Nephron (organoid): ENCODE measurements around the gene METTL4.

Experiments used
- H3K27ac Mint-ChIP-seq, 3 experiments: 2 replicates each; pipeline ENCODE4 v1.8.0; 2020; ENCODE audit warnings: mixed read lengths in 3 of 3, mild to moderate bottlenecking in 2 of 3, moderate library complexity in 1 of 3
- H3K27me3 Mint-ChIP-seq: 2 replicates; pipeline ENCODE4 v1.8.0; 2021; ENCODE audit warnings: low read depth, mild to moderate bottlenecking, moderate library complexity, mixed read lengths
- H3K36me3 Mint-ChIP-seq: 2 replicates; pipeline ENCODE4 v1.8.0; 2020; ENCODE audit warnings: low read depth, mixed read lengths
- H3K4me1 Mint-ChIP-seq: 2 replicates; pipeline ENCODE4 v1.8.0; 2020; ENCODE audit warnings: mixed read lengths
- H3K4me3 Mint-ChIP-seq, 3 experiments: 2 replicates each; pipeline ENCODE4 v1.8.0; 2020; ENCODE audit warnings: mild to moderate bottlenecking in 3 of 3, mixed read lengths in 3 of 3, moderate library complexity in 2 of 3
- H3K9me3 Mint-ChIP-seq: 2 replicates; pipeline ENCODE4 v1.8.0; 2020; ENCODE audit warnings: mixed read lengths
- TF ChIP-seq, protein P1 (sequence below), 3 experiments: fragments of 200-600 bp; sonication (generic); IDR thresholded peaks; one replicate each; pipeline ENCODE4 v1.5.0; 2021; ENCODE audit warnings: antibody characterized with exemption in 3 of 3; ENCODE audit not compliant: unreplicated experiment in 3 of 3

The METTL4 gene

GRCh38 chr18:2504642-2505041 lies 66.7 kb downstream of the METTL4 start:
- TF ChIP-seq, protein P1, sequence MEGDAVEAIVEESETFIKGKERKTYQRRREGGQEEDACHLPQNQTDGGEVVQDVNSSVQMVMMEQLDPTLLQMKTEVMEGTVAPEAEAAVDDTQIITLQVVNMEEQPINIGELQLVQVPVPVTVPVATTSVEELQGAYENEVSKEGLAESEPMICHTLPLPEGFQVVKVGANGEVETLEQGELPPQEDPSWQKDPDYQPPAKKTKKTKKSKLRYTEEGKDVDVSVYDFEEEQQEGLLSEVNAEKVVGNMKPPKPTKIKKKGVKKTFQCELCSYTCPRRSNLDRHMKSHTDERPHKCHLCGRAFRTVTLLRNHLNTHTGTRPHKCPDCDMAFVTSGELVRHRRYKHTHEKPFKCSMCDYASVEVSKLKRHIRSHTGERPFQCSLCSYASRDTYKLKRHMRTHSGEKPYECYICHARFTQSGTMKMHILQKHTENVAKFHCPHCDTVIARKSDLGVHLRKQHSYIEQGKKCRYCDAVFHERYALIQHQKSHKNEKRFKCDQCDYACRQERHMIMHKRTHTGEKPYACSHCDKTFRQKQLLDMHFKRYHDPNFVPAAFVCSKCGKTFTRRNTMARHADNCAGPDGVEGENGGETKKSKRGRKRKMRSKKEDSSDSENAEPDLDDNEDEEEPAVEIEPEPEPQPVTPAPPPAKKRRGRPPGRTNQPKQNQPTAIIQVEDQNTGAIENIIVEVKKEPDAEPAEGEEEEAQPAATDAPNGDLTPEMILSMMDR (IDR thresholded peaks at IDR 0.05; ENCODE audit: unreplicated experiment in 3 of 3): no peak
- H3K27ac Mint-ChIP-seq: no peak overlapping the region

DNA sequence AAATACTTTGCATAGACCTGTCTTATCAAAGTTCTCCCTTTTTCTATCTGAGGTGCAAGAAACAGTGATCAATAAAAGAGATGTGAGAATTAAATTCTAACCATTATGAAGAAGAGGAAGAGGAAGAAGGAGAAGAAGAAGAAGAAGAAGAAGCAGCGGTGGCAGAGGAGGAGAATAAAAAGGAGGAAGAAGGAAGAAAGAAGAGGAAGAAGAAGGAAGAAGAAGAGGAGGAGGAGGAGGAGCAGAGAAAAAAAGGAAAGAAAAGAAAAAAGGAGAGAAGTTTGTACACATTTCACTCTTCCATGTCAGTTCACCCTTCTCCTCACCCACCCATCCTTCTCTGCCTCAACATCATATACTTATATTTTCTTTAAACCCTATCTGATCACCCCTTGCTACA lies 68.4 kb downstream of the METTL4 start:
- no peak overlapping the region for H3K27ac Mint-ChIP-seq
- no peaks in the 10 kb centered on the region for H3K36me3 Mint-ChIP-seq
- no peaks in the 10 kb centered on the region for H3K9me3 Mint-ChIP-seq
- no peak overlapping the region for H3K4me3 Mint-ChIP-seq
- TF ChIP-seq, protein P1 (IDR thresholded peaks at IDR 0.05; ENCODE audit: unreplicated experiment in 3 of 3): no peak
- no peaks in the 10 kb centered on the region for H3K27me3 Mint-ChIP-seq
- no peaks in the 10 kb centered on the region for H3K4me1 Mint-ChIP-seq

More at GRCh38 chr18:2504642-2505041, 66.7 kb downstream of the METTL4 start:
- Mint-ChIP-seq H3K27me3 (no peaks in the 10 kb centered on the region), H3K4me3 (no peak overlapping the region), H3K9me3 (no peaks in the 10 kb centered on the region), H3K36me3 (no peaks in the 10 kb centered on the region), H3K4me1 (peaks cover 5% of the 10 kb centered on the region)

DNA sequence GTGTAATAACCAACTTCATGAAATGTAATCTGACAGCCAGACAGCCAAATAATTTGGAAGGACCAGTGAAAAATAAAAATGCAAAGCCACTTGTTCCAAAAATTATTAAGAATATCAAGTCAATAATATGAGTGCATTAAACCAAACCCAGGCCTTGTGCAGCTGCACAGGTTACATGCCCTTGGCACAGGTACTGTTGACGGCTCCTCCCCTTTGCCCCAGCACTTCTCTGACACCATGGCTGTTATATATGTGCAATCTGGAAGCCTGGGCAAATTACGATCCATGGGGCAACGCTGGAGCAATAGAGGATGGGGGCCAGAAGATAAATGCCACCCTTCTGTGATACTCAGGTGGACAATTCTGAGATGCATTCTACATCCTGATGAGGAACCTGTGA lies 68.9 kb downstream of the METTL4 start:
- no peak overlapping the region for H3K27ac Mint-ChIP-seq
- H3K4me3 Mint-ChIP-seq: no peak overlapping the region
- TF ChIP-seq, protein P1 (IDR thresholded peaks at IDR 0.05; ENCODE audit: unreplicated experiment in 3 of 3): no peak

DNA sequence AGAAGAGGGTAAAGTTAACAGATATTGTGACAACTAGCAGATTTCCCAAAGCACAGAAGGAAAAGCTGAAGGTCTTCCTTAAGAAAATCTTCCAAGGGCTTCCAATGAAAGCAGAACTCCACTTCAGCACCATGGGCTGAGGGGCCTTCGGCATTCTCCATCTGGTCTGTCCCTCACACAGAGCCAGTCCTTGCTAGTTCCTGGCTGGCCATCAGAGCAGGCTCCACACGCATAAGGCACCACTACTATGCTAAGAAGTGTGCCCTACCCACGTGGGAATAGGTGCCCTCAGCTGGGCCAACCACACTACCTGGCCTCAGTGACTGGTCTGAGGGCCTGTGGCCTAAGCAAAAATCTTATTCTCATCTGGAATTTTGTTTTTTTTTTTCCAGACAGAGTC lies 73.5 kb downstream of the METTL4 start:
- H3K4me1 Mint-ChIP-seq: no peaks in the 10 kb centered on the region
- TF ChIP-seq, protein P1 (IDR thresholded peaks at IDR 0.05; ENCODE audit: unreplicated experiment in 3 of 3): no peak
- no peaks in the 10 kb centered on the region for H3K36me3 Mint-ChIP-seq
- H3K27me3 Mint-ChIP-seq: no peaks in the 10 kb centered on the region
- H3K27ac Mint-ChIP-seq: no peak overlapping the region
- no peaks in the 10 kb centered on the region for H3K9me3 Mint-ChIP-seq
- H3K4me3 Mint-ChIP-seq: no peak overlapping the region

More for the DNA sequence above, 68.9 kb downstream of the METTL4 start:
- H3K4me1 Mint-ChIP-seq: no peaks in the 10 kb centered on the region
- no peaks in the 10 kb centered on the region for H3K36me3 Mint-ChIP-seq
- H3K27me3 Mint-ChIP-seq: no peaks in the 10 kb centered on the region
- no peaks in the 10 kb centered on the region for H3K9me3 Mint-ChIP-seq

DNA sequence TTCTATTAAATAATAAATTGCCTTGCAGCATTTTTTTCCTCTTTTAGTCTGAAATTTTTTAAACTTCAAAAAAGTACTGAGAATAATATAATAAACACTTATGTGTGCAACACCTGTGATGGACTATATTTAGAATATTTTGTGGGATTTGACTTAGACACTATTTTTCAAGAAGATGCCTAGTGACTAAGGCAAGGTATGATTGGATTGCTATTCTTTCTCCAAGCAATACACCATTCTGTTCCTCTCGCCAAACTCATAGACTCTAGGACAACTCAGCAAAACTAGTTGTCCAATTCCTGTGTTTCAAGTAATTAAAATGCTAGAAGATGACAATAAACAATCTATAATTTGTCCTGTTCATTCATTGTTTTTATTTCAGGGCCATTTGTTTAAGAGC lies 75.9 kb downstream of the METTL4 start:
- Mint-ChIP-seq H3K36me3 (no peaks in the 10 kb centered on the region), H3K27ac (no peak overlapping the region), H3K4me1 (no peaks in the 10 kb centered on the region)

GRCh38 chr18:2494921-2495320 lies 76.4 kb downstream of the METTL4 start:
- Mint-ChIP-seq H3K27me3 (no peaks in the 10 kb centered on the region), H3K9me3 (no peaks in the 10 kb centered on the region), H3K4me1 (no peaks in the 10 kb centered on the region), H3K36me3 (no peaks in the 10 kb centered on the region), H3K27ac (no peak overlapping the region), H3K4me3 (no peak overlapping the region)
- TF ChIP-seq, protein P1 (IDR thresholded peaks at IDR 0.05; ENCODE audit: unreplicated experiment in 3 of 3): no peak

More for the DNA sequence above, 75.9 kb downstream of the METTL4 start:
- Mint-ChIP-seq H3K27me3 (no peaks in the 10 kb centered on the region), H3K9me3 (no peaks in the 10 kb centered on the region), H3K4me3 (no peak overlapping the region)
- TF ChIP-seq, protein P1 (IDR thresholded peaks at IDR 0.05; ENCODE audit: unreplicated experiment in 3 of 3): no peak
